ENCODE measurements around the gene PNMA8B. TPM values are rescaled to one million over a fixed set of nuclear protein-coding genes. Genes with fewer than 3 reads are reported as not detected.

Gene PNMA8B
- total and polyA plus RNA-seq, 2 experiments from 2014 or later: 0.20 to 0.65 TPM

DNA sequence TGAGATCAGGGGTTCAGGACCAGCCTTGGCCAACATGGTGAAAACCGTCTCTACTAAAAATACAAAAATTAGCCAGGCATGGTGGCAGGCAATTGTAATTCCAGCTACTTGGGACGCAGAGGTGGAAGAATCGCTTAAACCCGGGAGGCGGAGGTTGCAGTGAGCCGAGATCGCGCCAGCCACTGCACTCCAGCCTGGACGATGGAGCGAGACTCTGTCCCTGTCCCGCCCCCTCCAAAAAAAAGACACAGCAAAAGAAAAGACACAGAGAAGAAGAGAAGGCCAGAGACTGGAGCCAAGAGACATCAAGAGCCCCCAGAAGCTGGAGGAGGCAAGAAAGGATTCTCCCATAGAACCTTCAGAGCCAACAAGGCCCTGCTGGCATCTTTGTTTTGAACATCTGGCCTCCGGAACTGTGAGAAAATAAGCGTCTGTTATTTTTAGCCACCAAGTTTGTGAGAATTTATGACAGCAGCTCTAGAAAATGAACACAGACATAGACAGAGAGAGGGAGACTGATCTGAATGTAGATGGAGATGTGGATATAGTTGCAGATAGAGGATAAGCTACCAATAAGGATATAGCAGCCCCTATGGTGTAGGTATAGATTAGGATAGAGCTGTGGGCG, 25.7 kb upstream of the PNMA8B start:
- no peak overlapping the region for H3K4me3 ChIP-seq
- H4K20me1 ChIP-seq (ENCODE audit: insufficient read depth): no peaks in the 10 kb centered on the region
- no peak for TF ChIP-seq EZH2 (IDR thresholded peaks at IDR 0.05; ENCODE audit: insufficient read depth, poor library complexity, severe bottlenecking)
- TF ChIP-seq EZH2phosphoT487 (IDR thresholded peaks at IDR 0.05; ENCODE audit: insufficient read depth, low read depth): no peak
- no peaks in the 10 kb centered on the region for H3F3A ChIP-seq (ENCODE audit: insufficient read depth)
- H3K79me2 ChIP-seq (ENCODE audit: insufficient read depth): no peaks in the 10 kb centered on the region
- 58 to 67% methylated on average over 14 of the region's 14 CpGs for WGBS, 2 experiments (ENCODE audit: low coverage in 1 of 2, low lambda C conversion rate in 2 of 2, missing lambda C conversion rate in 2 of 2)
- no peak overlapping the region for H3K4me2 ChIP-seq (ENCODE audit: unreplicated experiment)
- H3K27me3 ChIP-seq (replicated peaks; ENCODE audit: insufficient read depth): no peaks in the 10 kb centered on the region
- H2AFZ ChIP-seq: no peak overlapping the region
- no peak overlapping the region for H3K27ac ChIP-seq
- DNase-seq: no peak
- no peaks in the 10 kb centered on the region for H3K9me2 ChIP-seq (ENCODE audit: insufficient read depth)
- no peak overlapping the region for H3K9ac ChIP-seq
- no peaks in the 10 kb centered on the region for H3K36me3 ChIP-seq (ENCODE audit: low read depth)
- no peaks in the 10 kb centered on the region for H3K9me3 ChIP-seq (ENCODE audit: low read depth)
- H3K4me1 ChIP-seq (ENCODE audit: insufficient read depth): no peaks in the 10 kb centered on the region
- in situ Hi-C loops (cut with MboI): no loop called here

DNA sequence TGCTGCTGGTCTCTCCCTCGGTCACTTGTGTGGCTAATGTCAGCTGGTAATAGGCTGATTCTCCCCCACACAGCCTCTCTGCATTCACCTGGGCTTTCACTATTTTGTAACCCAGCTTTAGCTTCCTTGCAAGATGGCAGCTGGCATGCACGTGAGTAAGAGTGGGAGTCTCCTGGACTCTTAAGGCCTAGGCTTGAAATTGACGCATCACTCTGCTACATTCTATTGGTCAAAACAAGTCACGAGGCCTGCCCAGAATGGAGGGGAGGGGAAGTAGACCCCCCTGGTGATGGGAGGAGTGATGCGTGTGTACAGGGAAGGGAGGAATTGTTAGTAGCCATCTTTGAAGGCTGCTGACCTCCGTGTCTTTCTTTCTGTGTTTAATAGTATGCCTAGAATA, 24.9 kb upstream of the PNMA8B start:
- Histone ChIP-seq H3K36me3 (ENCODE audit: low read depth) (no peaks in the 10 kb centered on the region), H2AFZ (no peak overlapping the region), H3K9ac (no peak overlapping the region), H3K9me3 (ENCODE audit: low read depth) (no peaks in the 10 kb centered on the region), H3K27ac (no peak overlapping the region), H3K4me2 (ENCODE audit: unreplicated experiment) (no peak overlapping the region), H3K27me3 (replicated peaks; ENCODE audit: insufficient read depth) (no peaks in the 10 kb centered on the region), H3K9me2 (ENCODE audit: insufficient read depth) (no peaks in the 10 kb centered on the region), H3F3A (ENCODE audit: insufficient read depth) (no peaks in the 10 kb centered on the region), H3K79me2 (ENCODE audit: insufficient read depth) (no peaks in the 10 kb centered on the region), H4K20me1 (ENCODE audit: insufficient read depth) (no peaks in the 10 kb centered on the region), H3K4me3 (no peak overlapping the region), H3K4me1 (ENCODE audit: insufficient read depth) (no peaks in the 10 kb centered on the region)
- DNase-seq: no peak
- WGBS, 2 experiments (ENCODE audit: low coverage in 1 of 2, low lambda C conversion rate in 2 of 2, missing lambda C conversion rate in 2 of 2): 79 to 80% methylated on average over 6 of the region's 6 CpGs
- TF ChIP-seq EZH2phosphoT487 (IDR thresholded peaks at IDR 0.05; ENCODE audit: insufficient read depth, low read depth) (no peak), EZH2 (IDR thresholded peaks at IDR 0.05; ENCODE audit: insufficient read depth, poor library complexity, severe bottlenecking) (no peak)
- in situ Hi-C loops (cut with MboI): no loop called here

DNA sequence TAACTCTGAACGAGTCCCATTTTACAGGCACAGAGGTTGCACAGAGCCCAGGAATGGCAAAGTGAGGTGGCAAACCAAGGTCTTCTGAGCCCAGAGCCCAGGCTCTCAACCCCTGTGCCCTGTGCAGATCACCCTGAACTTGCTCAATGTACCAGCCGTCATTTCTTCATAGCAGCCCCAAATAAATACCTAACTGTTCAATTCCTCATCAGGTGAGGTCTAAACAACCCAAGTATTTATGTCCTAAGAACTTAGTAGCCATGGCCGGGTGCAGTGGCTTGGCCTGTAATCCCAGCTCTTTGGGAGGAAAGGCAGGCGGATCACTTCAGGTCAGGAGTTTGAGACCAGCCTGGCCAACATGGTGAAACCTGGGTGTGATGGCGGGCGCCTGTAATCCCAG, 21.8 kb upstream of the PNMA8B start:
- TF ChIP-seq EZH2phosphoT487 (IDR thresholded peaks at IDR 0.05; ENCODE audit: insufficient read depth, low read depth) (no peak), EZH2 (IDR thresholded peaks at IDR 0.05; ENCODE audit: insufficient read depth, poor library complexity, severe bottlenecking) (no peak)
- in situ Hi-C loops (cut with MboI): no loop called here

DNA sequence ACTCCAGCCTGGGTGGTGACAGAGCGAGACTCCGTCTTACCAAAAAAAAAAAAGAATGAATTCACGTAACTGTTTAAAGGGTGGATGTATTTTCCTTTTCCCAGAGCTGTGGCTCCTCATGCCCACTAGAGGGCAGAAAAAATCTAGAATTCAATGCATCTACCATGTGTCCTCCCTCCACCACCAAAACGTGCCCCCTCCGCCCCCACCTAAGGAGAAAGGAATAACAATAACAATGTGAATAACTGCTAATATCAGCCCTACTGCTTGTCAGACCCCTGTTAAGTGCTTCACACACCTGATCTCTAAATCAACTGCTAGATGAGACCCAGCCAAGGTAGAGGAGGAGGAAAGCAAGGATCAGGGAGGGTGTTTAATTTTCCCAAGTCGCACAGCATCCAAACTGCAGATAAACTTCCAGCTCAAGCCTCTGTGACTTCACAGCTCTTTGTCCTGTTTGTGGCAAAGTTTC, 20.2 kb upstream of the PNMA8B start:
- Histone ChIP-seq H3K9me2 (ENCODE audit: insufficient read depth) (no peaks in the 10 kb centered on the region), H4K20me1 (ENCODE audit: insufficient read depth) (no peaks in the 10 kb centered on the region), H3K27ac (no peak overlapping the region), H3K4me2 (ENCODE audit: unreplicated experiment) (no peak overlapping the region), H3K36me3 (ENCODE audit: low read depth) (no peaks in the 10 kb centered on the region), H3K4me1 (ENCODE audit: insufficient read depth) (peaks cover 7% of the 10 kb centered on the region; the same call in 1 of the 2 replicates), H3K9ac (no peak overlapping the region), H3K9me3 (ENCODE audit: low read depth) (no peaks in the 10 kb centered on the region), H2AFZ (no peak overlapping the region), H3K4me3 (no peak overlapping the region), H3K27me3 (replicated peaks; ENCODE audit: insufficient read depth) (no peaks in the 10 kb centered on the region), H3K79me2 (ENCODE audit: insufficient read depth) (no peaks in the 10 kb centered on the region), H3F3A (ENCODE audit: insufficient read depth) (no peaks in the 10 kb centered on the region)
- TF ChIP-seq EZH2 (IDR thresholded peaks at IDR 0.05; ENCODE audit: insufficient read depth, poor library complexity, severe bottlenecking): no peak
- TF ChIP-seq EZH2phosphoT487 (IDR thresholded peaks at IDR 0.05; ENCODE audit: insufficient read depth, low read depth): no peak
- WGBS, 2 experiments (ENCODE audit: low coverage in 1 of 2, low lambda C conversion rate in 2 of 2, missing lambda C conversion rate in 2 of 2): 22 to 29% methylated on average over 5 to 6 of the region's 6 CpGs
- in situ Hi-C loops (cut with MboI): no loop called here
- DNase-seq: peak; percentile 74

More for the DNA sequence above, 21.8 kb upstream of the PNMA8B start:
- Histone ChIP-seq H3K4me1 (ENCODE audit: insufficient read depth) (peaks cover 5% of the 10 kb centered on the region; the same call in 1 of the 2 replicates), H3K4me2 (ENCODE audit: unreplicated experiment) (no peak overlapping the region), H3K27me3 (replicated peaks; ENCODE audit: insufficient read depth) (no peaks in the 10 kb centered on the region), H3K9ac (no peak overlapping the region), H3K4me3 (no peak overlapping the region), H3K9me3 (ENCODE audit: low read depth) (no peaks in the 10 kb centered on the region), H2AFZ (no peak overlapping the region), H4K20me1 (ENCODE audit: insufficient read depth) (no peaks in the 10 kb centered on the region), H3K27ac (no peak overlapping the region), H3F3A (ENCODE audit: insufficient read depth) (no peaks in the 10 kb centered on the region), H3K9me2 (ENCODE audit: insufficient read depth) (no peaks in the 10 kb centered on the region), H3K79me2 (ENCODE audit: insufficient read depth) (no peaks in the 10 kb centered on the region), H3K36me3 (ENCODE audit: low read depth) (no peaks in the 10 kb centered on the region)
- no peak for DNase-seq
- WGBS, 2 experiments (ENCODE audit: low coverage in 1 of 2, low lambda C conversion rate in 2 of 2, missing lambda C conversion rate in 2 of 2): 81 to 87% methylated on average over 6 of the region's 6 CpGs
